ENCODE measurements around the gene SPHK2. TPM values are rescaled to one million over a fixed set of nuclear protein-coding genes. Genes with fewer than 3 reads are reported as not detected.
A peak's percentile ranks its signal among the peaks of the same experiment; 100 is the strongest.
"Not testable (repeated sequence)": the region's sequence is repeated elsewhere in the genome, so short reads cannot be mapped to it uniquely, and the experiment has no call there.

The SPHK2 gene
- total RNA-seq, 4 donors from 2014 or later = 3.9 to 9.9 (median 5.6) TPM

DNA sequence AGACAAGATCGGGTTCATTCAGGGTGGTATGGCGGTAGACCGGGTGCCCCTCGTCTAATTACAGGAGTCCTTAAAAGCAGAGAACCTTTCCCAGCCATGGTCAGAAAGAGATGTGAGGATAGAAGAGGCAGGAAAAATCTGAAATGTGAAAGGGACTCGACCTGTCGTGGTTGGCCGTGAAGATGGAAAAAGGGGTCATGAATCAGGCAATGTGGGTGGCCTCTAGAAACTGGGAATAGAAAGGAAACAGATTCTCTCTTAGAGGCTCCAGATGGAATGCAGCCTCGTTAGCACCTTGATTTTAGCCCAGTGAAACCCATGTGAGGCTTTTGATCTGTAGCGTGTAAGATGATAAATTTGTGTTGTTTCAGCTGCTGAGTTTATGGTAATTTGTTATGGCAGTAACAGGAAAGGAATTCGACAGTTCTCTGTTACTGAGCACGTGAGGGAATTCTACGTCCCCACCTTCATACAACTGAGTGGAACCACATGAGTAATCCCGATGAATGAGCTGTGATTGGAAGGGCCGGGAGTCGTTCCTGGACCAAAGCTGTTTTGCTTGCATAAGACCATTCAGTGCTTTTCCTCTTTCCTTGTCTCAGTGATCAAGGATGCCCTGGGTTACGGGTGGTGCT lies 37.7 kb downstream of the SPHK2 start:
- no peaks in the 10 kb centered on the region for H3K27me3 ChIP-seq
- TF ChIP-seq, protein P1, sequence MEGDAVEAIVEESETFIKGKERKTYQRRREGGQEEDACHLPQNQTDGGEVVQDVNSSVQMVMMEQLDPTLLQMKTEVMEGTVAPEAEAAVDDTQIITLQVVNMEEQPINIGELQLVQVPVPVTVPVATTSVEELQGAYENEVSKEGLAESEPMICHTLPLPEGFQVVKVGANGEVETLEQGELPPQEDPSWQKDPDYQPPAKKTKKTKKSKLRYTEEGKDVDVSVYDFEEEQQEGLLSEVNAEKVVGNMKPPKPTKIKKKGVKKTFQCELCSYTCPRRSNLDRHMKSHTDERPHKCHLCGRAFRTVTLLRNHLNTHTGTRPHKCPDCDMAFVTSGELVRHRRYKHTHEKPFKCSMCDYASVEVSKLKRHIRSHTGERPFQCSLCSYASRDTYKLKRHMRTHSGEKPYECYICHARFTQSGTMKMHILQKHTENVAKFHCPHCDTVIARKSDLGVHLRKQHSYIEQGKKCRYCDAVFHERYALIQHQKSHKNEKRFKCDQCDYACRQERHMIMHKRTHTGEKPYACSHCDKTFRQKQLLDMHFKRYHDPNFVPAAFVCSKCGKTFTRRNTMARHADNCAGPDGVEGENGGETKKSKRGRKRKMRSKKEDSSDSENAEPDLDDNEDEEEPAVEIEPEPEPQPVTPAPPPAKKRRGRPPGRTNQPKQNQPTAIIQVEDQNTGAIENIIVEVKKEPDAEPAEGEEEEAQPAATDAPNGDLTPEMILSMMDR (IDR thresholded peaks at IDR 0.05) = no peak
- TF ChIP-seq EP300 (IDR thresholded peaks at IDR 0.05) (no peak), POLR2A (IDR thresholded peaks at IDR 0.05) (no peak), POLR2AphosphoS5 (IDR thresholded peaks at IDR 0.05) (no peak)
- H3K36me3 ChIP-seq = no peaks in the 10 kb centered on the region
- no peak overlapping the region for H3K27ac ChIP-seq
- no peak overlapping the region for H3K4me3 ChIP-seq
- 43% methylated on average over 16 of the region's 16 CpGs for whole genome bisulfite sequencing
- H3K9me3 ChIP-seq = no peaks in the 10 kb centered on the region
- H3K4me1 ChIP-seq = peaks cover 9% of the 10 kb centered on the region
- no peak for DNase-seq (ENCODE audit: low spot score in 2 of 2)

DNA sequence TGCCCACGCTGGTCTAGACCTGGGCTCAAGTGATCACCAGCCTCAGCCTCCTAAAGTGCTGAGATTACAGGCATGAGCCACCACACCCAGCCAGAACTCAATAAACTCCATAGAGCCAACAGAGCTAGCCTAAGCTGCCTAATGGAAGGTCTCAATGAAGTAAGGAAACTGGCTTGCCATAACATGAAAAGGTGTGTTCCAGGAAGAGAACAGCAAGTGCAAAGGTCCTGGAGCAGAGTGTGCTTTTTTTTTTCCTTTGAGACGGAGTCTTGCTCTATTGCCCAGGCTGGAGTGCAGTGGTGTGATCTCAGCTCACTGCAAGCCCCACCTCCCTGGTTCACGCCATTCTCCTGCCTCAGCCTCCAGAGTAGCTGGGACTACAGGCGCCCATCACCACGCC lies 38.5 kb downstream of the SPHK2 start:
- H3K36me3 ChIP-seq; H3K9me3 ChIP-seq; DNase-seq (ENCODE audit: low spot score in 2 of 2); H3K27me3 ChIP-seq; H3K27ac ChIP-seq; H3K4me1 ChIP-seq; H3K4me3 ChIP-seq: not testable (repeated sequence)
- WGBS = 92% methylated on average over 5 of the region's 5 CpGs

DNA sequence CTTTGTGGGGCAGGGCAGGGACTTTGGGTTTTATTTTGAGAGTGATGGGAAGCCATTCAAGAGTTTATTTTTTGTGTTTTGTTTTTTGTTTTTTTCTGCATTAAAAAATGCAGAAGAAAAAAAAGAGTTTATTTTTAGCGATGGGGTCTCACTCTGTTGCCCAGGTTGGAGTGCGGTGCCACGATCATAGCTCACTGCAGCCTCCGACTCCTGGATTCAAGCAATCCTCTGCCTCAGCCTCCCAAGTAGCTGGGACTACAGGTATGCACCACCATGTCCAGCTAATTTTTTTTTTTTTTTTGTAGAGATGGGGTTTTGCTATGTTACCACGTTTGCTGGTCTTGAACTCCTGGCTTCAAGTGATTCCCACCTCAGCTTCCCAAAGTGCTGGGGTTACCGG lies 39.2 kb downstream of the SPHK2 start:
- TF ChIP-seq POLR2AphosphoS5 (IDR thresholded peaks at IDR 0.05) = no peak
- TF ChIP-seq, protein P1 (IDR thresholded peaks at IDR 0.05) = no peak
- no peak for TF ChIP-seq EP300 (IDR thresholded peaks at IDR 0.05)
- TF ChIP-seq POLR2A (IDR thresholded peaks at IDR 0.05) = no peak
- Histone ChIP-seq H3K36me3 (no peaks in the 10 kb centered on the region), H3K4me3 (no peak overlapping the region), H3K9me3 (no peaks in the 10 kb centered on the region), H3K27ac (no peak overlapping the region), H3K4me1 (peaks cover 9% of the 10 kb centered on the region), H3K27me3 (no peaks in the 10 kb centered on the region)
- WGBS = 93% methylated on average over 6 of the region's 6 CpGs
- DNase-seq (ENCODE audit: low spot score in 2 of 2) = no peak

DNA sequence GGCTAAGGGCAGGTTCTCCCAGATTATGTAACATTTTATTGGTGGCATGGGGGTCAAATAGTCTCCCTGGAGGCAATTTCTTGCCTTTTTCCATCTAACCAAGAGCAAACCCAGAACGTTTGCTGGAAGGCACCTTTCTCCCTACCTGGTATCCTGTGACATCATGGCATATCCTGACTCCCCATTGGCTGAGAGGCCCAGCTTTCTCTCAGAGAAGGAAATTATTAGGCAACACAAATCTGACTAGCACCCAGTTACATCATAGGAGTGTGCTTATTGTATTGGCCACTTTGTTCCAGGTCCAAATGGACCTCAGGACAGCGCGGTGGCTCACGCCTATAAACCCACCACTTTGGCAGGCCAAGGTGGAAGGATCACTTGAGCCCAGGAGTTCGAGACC lies 40.5 kb downstream of the SPHK2 start:
- Histone ChIP-seq H3K4me3 (no peak overlapping the region), H3K4me1 (peaks cover 9% of the 10 kb centered on the region), H3K36me3 (no peaks in the 10 kb centered on the region), H3K27me3 (no peaks in the 10 kb centered on the region), H3K9me3 (no peaks in the 10 kb centered on the region), H3K27ac (no peak overlapping the region)
- 80% methylated on average over 5 of the region's 5 CpGs for WGBS
- no peak for DNase-seq (ENCODE audit: low spot score in 2 of 2)
- TF ChIP-seq POLR2A (IDR thresholded peaks at IDR 0.05) (no peak), POLR2AphosphoS5 (IDR thresholded peaks at IDR 0.05) (no peak), EP300 (IDR thresholded peaks at IDR 0.05) (no peak)
- TF ChIP-seq, protein P1 (IDR thresholded peaks at IDR 0.05) = no peak

DNA sequence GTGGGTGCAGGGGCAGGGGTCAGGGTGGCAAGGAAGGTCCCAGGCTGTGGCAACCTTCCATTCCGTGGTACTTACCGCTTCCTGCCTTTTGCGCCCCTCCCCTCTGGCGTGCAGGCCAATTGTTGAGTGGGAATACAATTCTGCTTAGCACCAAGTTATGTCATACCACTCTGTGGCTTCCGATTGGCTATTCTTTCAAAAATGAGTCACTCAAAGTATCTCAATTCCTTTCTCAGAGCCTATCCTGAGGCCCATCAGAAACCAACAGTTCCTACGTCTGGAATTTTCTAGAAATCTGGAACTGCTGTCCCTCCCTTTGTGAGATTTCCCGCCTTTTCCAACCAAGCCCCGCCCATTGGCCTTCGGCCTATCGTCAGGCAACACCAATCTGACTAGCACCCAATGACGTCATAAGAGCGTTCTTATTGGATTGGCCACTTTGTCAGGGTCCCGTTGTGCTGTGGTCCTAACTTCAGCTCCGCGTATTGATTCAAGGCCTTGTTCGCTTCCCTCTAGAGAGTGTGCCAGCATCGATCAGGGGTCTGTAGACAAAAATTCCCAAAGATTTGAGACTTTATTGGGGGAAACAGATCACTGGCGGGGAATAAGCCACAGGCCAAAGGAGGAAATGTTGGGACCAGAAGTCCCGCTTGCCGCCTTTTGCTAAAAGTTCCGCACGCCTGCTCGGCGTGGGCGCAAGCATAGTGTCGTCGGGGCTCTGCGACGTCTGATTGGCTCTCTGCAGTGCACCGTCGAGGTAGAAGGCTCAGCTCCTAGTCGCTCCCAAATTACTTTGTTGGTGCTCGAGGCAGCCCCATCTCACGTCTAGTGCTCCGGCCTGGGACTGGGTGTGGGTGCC lies 41.8 kb downstream of the SPHK2 start:
- DNase-seq (ENCODE audit: low spot score in 2 of 2) = peak in 1 of 2 donors; percentile 87
- Histone ChIP-seq H3K4me1 (peaks cover 9% of the 10 kb centered on the region), H3K36me3 (no peaks in the 10 kb centered on the region), H3K27ac (no peak overlapping the region), H3K27me3 (no peaks in the 10 kb centered on the region), H3K4me3 (no peak overlapping the region), H3K9me3 (no peaks in the 10 kb centered on the region)
- WGBS = 66% methylated on average over 35 of the region's 35 CpGs
- TF ChIP-seq POLR2AphosphoS5 (IDR thresholded peaks at IDR 0.05) (peak in 1 of 3 donors; percentile 42), POLR2A (IDR thresholded peaks at IDR 0.05) (no peak)
- TF ChIP-seq, protein P1 (IDR thresholded peaks at IDR 0.05) = no peak

Measured in suprapubic skin (tissue), 4 donors.